HEK293 (cell line): ENCODE measurements around the gene ACAA2.

Experiments
- CTCF ChIA-PET: fragments of 350-600 bp; formaldehyde crosslinking; extraction: SDS; loops from one replicate; lab custom pipeline; 2021; ENCODE audit warnings: antibody characterized with exemption; lab: Yijun Ruan, JAX
- POLR2A ChIA-PET: fragments of 300-600 bp; formaldehyde crosslinking; extraction: SDS; loops from one replicate; lab custom pipeline; 2020; ENCODE audit warnings: antibody characterized with exemption, inconsistent platforms; lab: Yijun Ruan, JAX
- H3K27ac ChIP-seq: fragments of 200-500 bp; sonication (Bioruptor generic); 2 replicates; pipeline ENCODE4 v1.5.1; 2014; ENCODE audit warnings: low read depth, low read length, control low read depth, inconsistent platforms; ENCODE audit errors: extremely low read depth
- H3K36me3 ChIP-seq, 2 experiments: fragments of 200-500 bp in 1 of 2; sonication (Bioruptor generic) in 1 of 2; 1 replicate in 1 of 2; 2 replicates in 1 of 2; pipeline ENCODE4 v1.5.1; 2014 to 2017; ENCODE audit warnings: inconsistent platforms in 2 of 2, low read length in 2 of 2; ENCODE audit not compliant: control insufficient read depth in 2 of 2, insufficient read depth in 1 of 2
- H3K4me1 ChIP-seq: fragments of 200-500 bp; sonication (Bioruptor generic); 2 replicates; pipeline ENCODE4 v1.5.1; 2014; ENCODE audit warnings: mild to moderate bottlenecking, low read length, inconsistent platforms; ENCODE audit not compliant: control insufficient read depth, insufficient read depth
- H3K4me3 ChIP-seq: 2 replicates; pipeline ENCODE4 v1.5.1; 2011; ENCODE audit warnings: low read depth, mild to moderate bottlenecking, control low read depth, low read length, moderate library complexity
- H3K9me3 ChIP-seq: fragments of 200-500 bp; sonication (Bioruptor generic); 2 replicates; pipeline ENCODE4 v1.5.1; 2014; ENCODE audit warnings: low read depth, low read length, inconsistent platforms; ENCODE audit not compliant: control insufficient read depth, insufficient read depth
- ATF2 ChIP-seq: fragments of 450-650 bp; formaldehyde crosslinking; IDR thresholded peaks from 2 replicates; pipeline ENCODE4 v1.5.1; 2016; ENCODE audit warnings: missing biosample characterization, missing genetic modification characterization, low read depth
- ELK4 ChIP-seq: IDR thresholded peaks from 2 replicates; pipeline ENCODE4 v1.6.1; 2011; ENCODE audit warnings: mild to moderate bottlenecking, low read depth, low read length, borderline replicate concordance
- GLI4 ChIP-seq: fragments of 450-650 bp; formaldehyde crosslinking; IDR thresholded peaks from 2 replicates; pipeline ENCODE4 v1.5.1; 2016; ENCODE audit warnings: missing biosample characterization, missing genetic modification characterization
- GLIS1 ChIP-seq: fragments of 450-650 bp; formaldehyde crosslinking; IDR thresholded peaks from 2 replicates; pipeline ENCODE4 v1.5.1; 2016; ENCODE audit warnings: missing biosample characterization, missing genetic modification characterization
- HIC1 ChIP-seq: fragments of 450-650 bp; formaldehyde crosslinking; IDR thresholded peaks from 2 replicates; pipeline ENCODE4 v1.5.1; 2016; ENCODE audit warnings: missing biosample characterization, missing genetic modification characterization
- HOXC10 ChIP-seq: sonication (generic); formaldehyde crosslinking; IDR thresholded peaks from 2 replicates; pipeline ENCODE4 v1.8.1; 2023; ENCODE audit warnings: mild to moderate bottlenecking, missing genetic modification reagents
- KLF16 ChIP-seq: fragments of 450-650 bp; formaldehyde crosslinking; IDR thresholded peaks from 2 replicates; pipeline ENCODE4 v1.5.1; 2017; ENCODE audit warnings: missing biosample characterization, missing genetic modification characterization
- TRIM28 ChIP-seq: IDR thresholded peaks from 2 replicates; pipeline ENCODE4 v1.6.1; 2011; ENCODE audit warnings: low read length, control low read depth, borderline replicate concordance
- ZBTB10 ChIP-seq: fragments of 450-650 bp; formaldehyde crosslinking; IDR thresholded peaks from 2 replicates; pipeline ENCODE4 v1.5.1; 2016; ENCODE audit warnings: missing biosample characterization, missing genetic modification characterization
- ZFP41 ChIP-seq: fragments of 450-650 bp; formaldehyde crosslinking; IDR thresholded peaks from 2 replicates; pipeline ENCODE4 v1.5.1; 2016; ENCODE audit warnings: missing biosample characterization, missing genetic modification characterization, borderline replicate concordance
- ZNF140 ChIP-seq: fragments of 450-650 bp; formaldehyde crosslinking; IDR thresholded peaks from 2 replicates; pipeline ENCODE4 v1.5.1; 2016; ENCODE audit warnings: missing biosample characterization, missing genetic modification characterization
- ZNF473 ChIP-seq: fragments of 450-650 bp; formaldehyde crosslinking; IDR thresholded peaks from 2 replicates; pipeline ENCODE4 v1.5.1; 2017; ENCODE audit warnings: missing biosample characterization, missing genetic modification characterization
- ZNF529 ChIP-seq: fragments of 450-650 bp; formaldehyde crosslinking; IDR thresholded peaks from 2 replicates; pipeline ENCODE4 v1.5.1; 2017; ENCODE audit warnings: missing genetic modification characterization, missing biosample characterization; ENCODE audit not compliant: insufficient replicate concordance
- ZNF530 ChIP-seq: fragments of 450-650 bp; formaldehyde crosslinking; IDR thresholded peaks from 2 replicates; pipeline ENCODE4 v1.5.1; 2016; ENCODE audit warnings: low read depth, missing biosample characterization, missing genetic modification characterization
- ZNF670 ChIP-seq: fragments of 450-650 bp; formaldehyde crosslinking; IDR thresholded peaks from 2 replicates; pipeline ENCODE4 v1.5.1; 2016; ENCODE audit warnings: missing biosample characterization, missing genetic modification characterization, low read depth
- TF ChIP-seq, protein P1 (sequence below): fragments of 450-650 bp; formaldehyde crosslinking; IDR thresholded peaks from 2 replicates; pipeline ENCODE4 v1.5.1; 2016; ENCODE audit warnings: missing biosample characterization, missing genetic modification characterization

The ACAA2 gene

GRCh38 chr18:49835405-49835804 lies 22.1 kb upstream of the ACAA2 start:
- no peak overlapping the region for H3K27ac ChIP-seq
- CTCF ChIA-PET: interaction anchor here (1.1 to 3.1 kb wide), 2 partner anchors 23 to 275 kb away, joined by 3 to 9 read pairs; no protein-coding TSS in a partner anchor
- H3K4me3 ChIP-seq: no peak overlapping the region
- no peak for TF ChIP-seq KLF16 (tag by site-specific recombination)
- TF ChIP-seq ELK4: no peak
- TF ChIP-seq GLI4 (tag by site-specific recombination): no peak
- TF ChIP-seq, all 188 proteins: peak for 0
- POLR2A ChIA-PET: interaction anchor here (0.7 to 1.5 kb wide), 3 partner anchors 22 to 348 kb away, joined by 3 to 4 read pairs (median 4); partner anchors contain the start of genes ACAA2 and C18orf32
- peaks cover 0 to 16% of the 10 kb centered on the region in 2 experiments; a peak in 1 of 3 replicates for H3K36me3 ChIP-seq
- H3K9me3 ChIP-seq: no peaks in the 10 kb centered on the region; the same call in 1 of the 2 replicates
- no peaks in the 10 kb centered on the region for H3K4me1 ChIP-seq

- Histone ChIP-seq H3K36me3 (peaks cover 0 to 7% of the 10 kb centered on the region in 2 experiments; a peak in 1 of 3 replicates), H3K4me1 (no peaks in the 10 kb centered on the region), H3K4me3 (no peak overlapping the region), H3K27ac (no peak overlapping the region), H3K9me3 (no peaks in the 10 kb centered on the region; the same call in 1 of the 2 replicates)
- ChIA-PET CTCF (interaction anchor here (3.1 kb wide), 1 partner anchor 24 kb away, joined by 9 read pairs; no protein-coding TSS in a partner anchor), POLR2A (interaction anchor here (1.5 kb wide), 1 partner anchor 21 kb away, joined by 4 read pairs; the partner anchor contains the start of gene ACAA2)
- TF ChIP-seq ZNF530 (tag by site-specific recombination): no peak
- no peak for TF ChIP-seq ZNF670 (tag by site-specific recombination)
- no peak for TF ChIP-seq HIC1 (tag by site-specific recombination)
- TF ChIP-seq HOXC10 (CRISPR knock-in tag): no peak
- TF ChIP-seq ZNF140 (tag by site-specific recombination): no peak
Measured at GRCh38 chr18:49834258-49834657, 20.9 kb upstream of the ACAA2 start.

DNA sequence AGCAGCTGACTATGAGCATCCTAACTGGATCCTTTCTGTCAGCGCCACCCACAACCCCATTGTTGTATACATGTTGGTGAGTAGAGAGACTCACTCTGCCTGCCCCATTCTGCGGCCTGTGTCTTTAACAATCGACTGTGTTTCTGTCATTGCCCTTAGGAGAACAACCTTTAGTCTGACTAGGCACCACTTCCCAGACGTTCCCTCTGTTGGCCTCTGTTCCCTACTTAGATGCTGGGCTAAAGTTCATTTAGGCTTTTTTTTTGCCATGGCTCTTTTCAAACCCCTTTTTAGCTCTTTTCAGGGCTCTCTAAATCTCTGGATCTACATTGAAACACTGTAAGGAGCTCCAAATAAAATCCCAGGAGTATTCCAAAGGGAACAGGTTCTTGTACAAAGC lies 20.5 kb upstream of the ACAA2 start:
- Histone ChIP-seq H3K9me3 (no peaks in the 10 kb centered on the region; the same call in 1 of the 2 replicates), H3K36me3 (peaks cover 0 to 7% of the 10 kb centered on the region in 2 experiments; a peak in 1 of 3 replicates), H3K4me1 (no peaks in the 10 kb centered on the region), H3K4me3 (no peak overlapping the region), H3K27ac (no peak overlapping the region)
- ChIA-PET POLR2A (interaction anchor here (1.5 kb wide), 1 partner anchor 20 kb away, joined by 4 read pairs; the partner anchor contains the start of gene ACAA2), CTCF (interaction anchor here (3.1 kb wide), 1 partner anchor 25 kb away, joined by 9 read pairs; no protein-coding TSS in a partner anchor)
- no peak for TF ChIP-seq TRIM28
- no peak for TF ChIP-seq ATF2
- TF ChIP-seq ZFP41 (tag by site-specific recombination): no peak
- no peak for TF ChIP-seq ZBTB10
- TF ChIP-seq, protein P1, sequence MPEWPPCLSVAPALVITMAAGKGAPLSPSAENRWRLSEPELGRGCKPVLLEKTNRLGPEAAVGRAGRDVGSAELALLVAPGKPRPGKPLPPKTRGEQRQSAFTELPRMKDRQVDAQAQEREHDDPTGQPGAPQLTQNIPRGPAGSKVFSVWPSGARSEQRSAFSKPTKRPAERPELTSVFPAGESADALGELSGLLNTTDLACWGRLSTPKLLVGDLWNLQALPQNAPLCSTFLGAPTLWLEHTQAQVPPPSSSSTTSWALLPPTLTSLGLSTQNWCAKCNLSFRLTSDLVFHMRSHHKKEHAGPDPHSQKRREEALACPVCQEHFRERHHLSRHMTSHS: no peak
- TF ChIP-seq ZNF529: no peak
- no peak for TF ChIP-seq ZNF473 (tag by site-specific recombination)
- no peak for TF ChIP-seq GLIS1 (tag by site-specific recombination)
